ENCODE measurements around the gene TLK1. TPM values are rescaled to one million over a fixed set of nuclear protein-coding genes. Genes with fewer than 3 reads are reported as not detected.
A peak's percentile ranks its signal among the peaks of the same experiment; 100 is the strongest.

Gene TLK1
- total and polyA plus RNA-seq, 2 experiments from 2014 or later: 9.2 to 21.8 TPM

DNA sequence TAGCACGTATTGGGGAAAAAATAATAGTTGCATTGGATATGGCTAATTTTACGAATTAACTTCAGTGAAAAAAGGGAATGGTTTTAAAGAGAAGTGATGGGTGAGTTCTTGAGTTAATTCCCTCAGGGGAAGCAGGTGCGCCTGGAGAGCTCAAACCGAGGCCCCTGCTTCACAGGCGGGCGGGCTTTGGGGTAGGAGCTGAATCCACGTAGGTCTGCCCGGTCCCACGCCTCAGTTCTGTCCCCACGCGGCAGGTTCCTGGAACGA lies 187.5 kb downstream of the TLK1 start:
- no peaks in the 10 kb centered on the region for H3K79me2 ChIP-seq
- 20% methylated on average over 12 of the region's 12 CpGs for WGBS (ENCODE audit: low lambda C conversion rate, missing lambda C conversion rate)
- TF ChIP-seq EZH2 (IDR thresholded peaks at IDR 0.05; ENCODE audit: borderline replicate concordance): no peak
- TF ChIP-seq, protein P1, sequence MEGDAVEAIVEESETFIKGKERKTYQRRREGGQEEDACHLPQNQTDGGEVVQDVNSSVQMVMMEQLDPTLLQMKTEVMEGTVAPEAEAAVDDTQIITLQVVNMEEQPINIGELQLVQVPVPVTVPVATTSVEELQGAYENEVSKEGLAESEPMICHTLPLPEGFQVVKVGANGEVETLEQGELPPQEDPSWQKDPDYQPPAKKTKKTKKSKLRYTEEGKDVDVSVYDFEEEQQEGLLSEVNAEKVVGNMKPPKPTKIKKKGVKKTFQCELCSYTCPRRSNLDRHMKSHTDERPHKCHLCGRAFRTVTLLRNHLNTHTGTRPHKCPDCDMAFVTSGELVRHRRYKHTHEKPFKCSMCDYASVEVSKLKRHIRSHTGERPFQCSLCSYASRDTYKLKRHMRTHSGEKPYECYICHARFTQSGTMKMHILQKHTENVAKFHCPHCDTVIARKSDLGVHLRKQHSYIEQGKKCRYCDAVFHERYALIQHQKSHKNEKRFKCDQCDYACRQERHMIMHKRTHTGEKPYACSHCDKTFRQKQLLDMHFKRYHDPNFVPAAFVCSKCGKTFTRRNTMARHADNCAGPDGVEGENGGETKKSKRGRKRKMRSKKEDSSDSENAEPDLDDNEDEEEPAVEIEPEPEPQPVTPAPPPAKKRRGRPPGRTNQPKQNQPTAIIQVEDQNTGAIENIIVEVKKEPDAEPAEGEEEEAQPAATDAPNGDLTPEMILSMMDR (IDR thresholded peaks at IDR 0.05; ENCODE audit: poor library complexity): no peak
- TF ChIP-seq EZH2phosphoT487 (IDR thresholded peaks at IDR 0.05; ENCODE audit: low read depth, severe bottlenecking, unreplicated experiment): no peak
- H3K36me3 ChIP-seq (replicated peaks; ENCODE audit: insufficient read depth, low read depth): no peaks in the 10 kb centered on the region
- H3K27me3 ChIP-seq: no peaks in the 10 kb centered on the region
- no peak overlapping the region for H3K4me3 ChIP-seq
- no peaks in the 10 kb centered on the region for H3K9me3 ChIP-seq (ENCODE audit: low read depth)
- H3K4me2 ChIP-seq: peak overlapping the region; percentile 92
- H3K9me2 ChIP-seq (replicated peaks; ENCODE audit: insufficient read depth): no peaks in the 10 kb centered on the region
- H3K27ac ChIP-seq: peak overlapping the region; percentile 11
- peak overlapping the region; percentile 55 for H2AFZ ChIP-seq
- no peaks in the 10 kb centered on the region for H4K20me1 ChIP-seq (ENCODE audit: insufficient read depth, poor library complexity, severe bottlenecking)
- no peak for DNase-seq (ENCODE audit: low spot score)
- H3K4me1 ChIP-seq (ENCODE audit: insufficient read depth): peaks cover 6% of the 10 kb centered on the region

DNA sequence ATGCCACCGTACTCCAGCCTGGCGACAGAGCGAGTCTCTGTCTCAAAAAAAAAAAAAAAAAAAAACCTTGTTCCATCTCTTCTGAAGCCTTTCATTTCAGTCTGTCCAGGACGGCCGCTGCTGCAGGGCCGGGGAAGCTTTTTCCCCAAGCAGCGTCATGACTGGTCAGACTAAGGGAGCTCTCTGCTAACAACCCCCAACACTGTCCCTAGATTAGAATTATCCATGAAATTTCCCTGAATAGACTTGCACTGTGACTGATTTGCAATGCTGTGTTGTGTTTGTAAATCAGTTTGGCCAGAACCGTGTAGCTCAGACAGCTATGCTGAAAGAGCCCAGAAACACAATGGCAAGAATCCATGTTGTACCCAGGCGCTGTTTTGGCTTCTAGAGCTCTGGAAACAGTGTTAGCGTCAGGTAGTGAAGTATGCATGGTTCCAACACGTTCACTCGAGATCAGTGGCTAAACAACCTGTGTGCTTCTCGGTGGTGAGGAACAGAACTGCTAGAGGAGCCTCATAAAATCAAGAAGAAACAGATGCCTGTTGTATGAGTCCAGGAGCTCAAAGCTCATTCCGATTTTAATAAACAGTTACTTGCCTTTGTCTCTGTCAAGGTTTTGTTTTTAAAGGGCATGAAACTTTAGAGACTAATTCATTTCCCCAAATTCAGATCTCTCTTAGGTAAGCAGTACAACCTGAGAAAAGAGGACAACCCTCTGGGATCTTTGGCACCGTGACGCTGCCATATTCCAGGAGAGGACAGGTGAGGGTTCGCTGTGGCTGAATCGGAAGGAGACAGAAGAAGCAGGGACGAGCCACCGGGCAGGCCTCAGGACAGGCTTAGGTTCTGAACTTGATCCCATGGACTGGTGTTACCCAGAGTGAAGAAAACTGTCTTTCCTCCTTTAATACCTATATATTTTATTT lies 188.1 kb downstream of the TLK1 start:
- Histone ChIP-seq H3K27me3 (no peaks in the 10 kb centered on the region), H3K4me2 (peak overlapping the region; percentile 92), H3K4me3 (no peak overlapping the region), H3K36me3 (replicated peaks; ENCODE audit: insufficient read depth, low read depth) (no peaks in the 10 kb centered on the region), H3K9me2 (replicated peaks; ENCODE audit: insufficient read depth) (no peaks in the 10 kb centered on the region), H3K27ac (peak overlapping the region; percentile 11), H3K9me3 (ENCODE audit: low read depth) (no peaks in the 10 kb centered on the region), H4K20me1 (ENCODE audit: insufficient read depth, poor library complexity, severe bottlenecking) (no peaks in the 10 kb centered on the region), H2AFZ (peak overlapping the region; percentile 55), H3K4me1 (ENCODE audit: insufficient read depth) (peaks cover 6% of the 10 kb centered on the region), H3K79me2 (no peaks in the 10 kb centered on the region)
- WGBS (ENCODE audit: low lambda C conversion rate, missing lambda C conversion rate): 74% methylated on average over 19 of the region's 20 CpGs
- TF ChIP-seq EZH2 (IDR thresholded peaks at IDR 0.05; ENCODE audit: borderline replicate concordance) (no peak), EZH2phosphoT487 (IDR thresholded peaks at IDR 0.05; ENCODE audit: low read depth, severe bottlenecking, unreplicated experiment) (no peak)
- TF ChIP-seq, protein P1 (IDR thresholded peaks at IDR 0.05; ENCODE audit: poor library complexity): no peak
- DNase-seq (ENCODE audit: low spot score): no peak

- Histone ChIP-seq H3K27me3 (no peaks in the 10 kb centered on the region), H3K4me3 (no peak overlapping the region), H3K36me3 (replicated peaks; ENCODE audit: insufficient read depth, low read depth) (no peaks in the 10 kb centered on the region), H3K79me2 (no peaks in the 10 kb centered on the region), H3K4me1 (ENCODE audit: insufficient read depth) (peaks cover 6% of the 10 kb centered on the region), H3K4me2 (no peak overlapping the region), H3K9me3 (ENCODE audit: low read depth) (no peaks in the 10 kb centered on the region), H3K9me2 (replicated peaks; ENCODE audit: insufficient read depth) (no peaks in the 10 kb centered on the region), H4K20me1 (ENCODE audit: insufficient read depth, poor library complexity, severe bottlenecking) (no peaks in the 10 kb centered on the region), H2AFZ (no peak overlapping the region), H3K27ac (no peak overlapping the region)
- DNase-seq (ENCODE audit: low spot score): no peak
- 93% methylated on average over 3 of the region's 3 CpGs for WGBS (ENCODE audit: low lambda C conversion rate, missing lambda C conversion rate)
- TF ChIP-seq, protein P1 (IDR thresholded peaks at IDR 0.05; ENCODE audit: poor library complexity): no peak
- TF ChIP-seq EZH2 (IDR thresholded peaks at IDR 0.05; ENCODE audit: borderline replicate concordance) (no peak), EZH2phosphoT487 (IDR thresholded peaks at IDR 0.05; ENCODE audit: low read depth, severe bottlenecking, unreplicated experiment) (no peak)
Observed at GRCh38 chr2:170971071-170971470, 189.6 kb downstream of the TLK1 start.
